Superior temporal gyrus (tissue), 1 donor: ENCODE measurements around the gene RNF2.
"Not testable (repeated sequence)": the region's sequence is repeated elsewhere in the genome, so short reads cannot be mapped to it uniquely, and the experiment has no call there.

Experiments
- DNase-seq: peaks from one replicate; pipeline ENCODE4 v3.0.0-alpha.2; 2016; ENCODE audit errors: extremely low spot score

RNF2 gene

DNA sequence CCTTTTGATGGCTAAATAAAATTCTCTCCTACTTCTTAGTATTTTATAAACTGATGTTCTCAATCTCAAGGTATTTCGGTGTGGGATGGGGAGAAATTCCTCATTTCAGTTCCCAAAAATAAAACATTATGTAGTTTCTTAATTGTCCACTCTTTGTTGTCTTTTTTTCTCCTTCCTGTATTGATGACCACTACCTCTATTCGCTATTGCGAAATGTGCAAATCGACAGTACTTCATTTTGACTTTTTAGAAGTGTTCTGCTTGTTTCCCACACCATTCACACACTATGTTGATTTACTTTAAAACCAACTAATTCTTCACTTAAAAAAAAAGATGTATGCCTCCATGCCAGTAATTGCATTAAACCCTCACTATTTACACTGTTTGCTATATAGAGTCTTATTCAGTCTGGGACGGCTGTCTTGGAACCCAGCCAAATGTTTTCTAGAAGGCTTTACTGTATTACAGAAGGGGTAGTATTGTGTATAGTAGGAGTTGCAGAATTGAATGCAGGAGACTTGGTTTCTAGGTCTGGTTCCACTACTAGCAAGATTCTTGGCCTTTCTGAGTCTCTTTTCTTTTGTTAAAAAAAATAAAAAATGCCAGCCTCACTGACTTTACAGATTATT is 5.6 kb downstream of the RNF2 start:
- no peak for DNase-seq

DNA sequence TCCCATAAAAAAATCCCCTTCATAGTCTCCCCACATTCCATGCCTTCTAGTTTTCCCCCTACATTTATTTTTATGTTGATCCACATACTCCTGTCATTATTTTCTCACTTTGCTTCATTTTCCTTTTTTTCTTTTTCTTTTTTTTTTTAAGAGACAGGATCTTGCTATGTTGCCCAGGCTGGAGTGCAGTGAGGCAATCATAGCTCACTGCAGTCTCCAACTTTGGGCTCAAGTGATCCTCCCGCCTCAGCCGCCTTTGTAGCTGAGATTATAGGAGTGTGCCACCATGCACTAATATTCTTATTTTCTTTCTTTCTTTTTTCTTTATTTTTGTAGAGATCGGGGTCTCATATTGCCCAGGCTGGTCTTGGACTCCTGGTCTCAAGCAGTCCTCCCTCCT is 7.8 kb downstream of the RNF2 start:
- no peak for DNase-seq

DNA sequence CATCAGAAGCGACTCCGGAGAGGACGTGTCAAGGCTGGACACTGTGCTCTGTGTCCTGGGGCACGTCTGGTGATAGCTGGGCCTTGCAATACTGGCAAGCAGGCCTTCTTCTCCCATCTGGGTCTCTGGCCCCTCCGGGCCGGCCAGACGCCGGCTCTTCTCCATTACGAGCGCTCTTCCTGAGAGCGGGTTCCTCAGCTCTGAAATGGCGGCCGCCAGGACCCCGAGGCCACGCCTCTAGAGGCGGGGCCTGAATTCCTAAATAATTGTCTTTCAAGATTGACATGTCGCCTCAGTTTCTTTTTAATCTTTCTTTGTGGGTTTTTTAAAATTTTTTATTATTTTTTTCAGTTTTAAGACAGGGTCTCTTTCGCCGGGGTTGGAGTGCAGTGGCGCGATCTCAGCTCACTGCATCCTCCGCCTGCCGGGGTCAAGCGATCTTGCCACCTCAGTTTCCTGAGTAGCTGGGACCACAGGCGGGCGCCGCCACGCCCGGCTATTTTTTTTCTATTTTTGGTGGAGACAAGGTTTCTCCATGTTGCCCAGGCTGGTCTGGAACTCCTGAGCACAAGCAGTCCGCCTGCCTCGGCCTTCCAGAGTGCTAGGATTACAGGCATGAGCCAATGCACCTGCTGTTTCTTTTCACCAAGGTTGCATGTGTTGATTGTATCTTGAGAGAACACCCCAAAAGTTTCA is 9.2 kb downstream of the RNF2 start:
- no peak for DNase-seq

DNA sequence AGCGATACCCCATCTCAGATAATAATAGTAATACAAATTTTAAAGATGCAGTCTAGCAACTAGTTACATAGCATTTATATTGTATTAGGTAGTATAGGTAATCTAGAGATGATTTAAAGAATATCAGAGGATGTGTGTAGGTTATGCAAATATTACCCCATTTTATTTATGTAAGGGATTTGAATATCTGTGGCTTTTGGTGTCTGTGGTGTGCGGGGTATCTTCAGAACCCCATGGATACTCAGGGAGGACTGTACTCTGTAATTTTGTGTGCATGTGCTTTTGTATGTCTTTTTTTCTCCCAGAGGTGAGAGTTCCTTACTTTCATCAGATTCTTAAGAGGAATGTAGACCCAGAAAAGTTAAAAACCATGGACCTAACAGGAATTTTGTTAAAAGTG is 12.8 kb downstream of the RNF2 start:
- no peak for DNase-seq

DNA sequence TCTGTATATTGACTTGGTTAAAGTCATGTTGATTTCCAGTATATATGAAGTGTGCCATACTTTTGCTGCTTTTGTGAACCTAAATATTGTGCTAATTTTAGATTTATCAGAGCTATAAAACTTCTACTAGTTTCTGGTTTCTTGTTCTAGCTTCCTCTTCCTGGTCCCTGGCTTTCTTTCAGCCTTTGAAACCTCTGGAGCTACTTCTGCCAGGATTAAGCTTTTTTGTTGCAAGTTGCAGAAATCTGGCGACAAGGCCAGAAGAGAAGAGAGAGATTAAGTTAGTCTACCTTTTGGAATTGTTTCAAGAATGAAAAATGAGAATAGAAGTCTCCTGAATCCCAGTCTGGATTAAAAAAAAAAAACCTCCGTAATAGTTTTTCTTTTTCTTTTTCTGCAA is 13.5 kb downstream of the RNF2 start:
- DNase-seq = no peak

DNA sequence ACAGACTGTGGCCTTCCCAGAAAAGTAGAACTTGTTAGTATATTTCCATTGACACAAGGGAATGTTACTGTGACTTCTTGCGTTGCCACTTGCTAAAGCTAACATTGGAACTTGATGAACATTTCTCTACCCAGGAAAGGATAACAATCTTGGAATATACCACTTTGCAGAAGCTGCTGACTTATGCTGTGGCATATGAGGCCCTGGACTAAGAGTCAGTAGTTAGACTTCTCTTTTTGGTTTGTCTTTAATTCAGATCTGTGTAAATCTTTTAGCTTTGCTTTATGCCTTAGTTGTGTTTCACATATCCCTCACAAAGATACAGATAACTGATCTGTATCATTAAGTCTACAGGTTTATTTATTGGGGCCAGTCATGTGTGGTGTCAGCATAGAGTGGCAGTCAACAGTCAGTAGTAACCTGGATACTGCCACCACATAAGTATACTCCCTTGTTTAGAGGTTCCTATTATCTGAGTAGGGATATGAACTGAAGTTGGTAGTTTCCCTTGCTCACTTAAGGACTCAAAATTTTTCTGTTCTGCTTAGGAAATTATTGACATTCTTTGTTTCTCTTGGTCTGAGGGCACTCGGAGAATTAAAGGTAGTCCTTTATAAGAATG is 14.7 kb downstream of the RNF2 start:
- DNase-seq = no peak

DNA sequence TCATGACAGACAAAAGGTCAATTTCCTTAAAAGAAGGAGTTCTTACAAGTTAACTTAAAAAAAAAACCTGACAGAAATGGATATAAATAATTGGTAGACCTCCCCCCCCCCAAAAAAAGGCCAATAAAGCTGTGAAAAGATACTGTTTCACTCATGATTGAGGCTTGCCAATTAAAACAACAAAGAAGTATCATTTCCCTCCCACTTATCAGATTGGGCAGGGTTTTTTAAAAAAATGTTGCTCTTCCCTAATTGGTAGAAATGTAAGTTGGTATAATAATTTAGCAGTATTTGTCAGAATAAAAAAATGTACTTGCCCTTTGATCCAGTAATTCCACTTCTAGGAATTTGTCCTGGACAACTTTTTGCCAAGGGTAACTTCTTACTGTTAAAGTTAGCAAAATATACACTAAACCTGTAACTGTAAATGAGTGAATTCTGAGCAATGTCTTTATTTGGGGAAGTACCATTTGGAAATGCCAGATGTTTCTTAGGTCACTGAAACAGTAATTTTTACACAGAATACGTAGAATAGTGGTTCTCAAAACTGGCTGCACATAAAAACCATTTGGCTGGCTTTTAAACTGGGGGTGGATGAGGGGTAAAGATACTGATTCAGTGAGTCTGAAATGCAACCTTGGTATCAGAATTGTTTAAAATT is 17.5 kb downstream of the RNF2 start:
- no peak for DNase-seq

DNA sequence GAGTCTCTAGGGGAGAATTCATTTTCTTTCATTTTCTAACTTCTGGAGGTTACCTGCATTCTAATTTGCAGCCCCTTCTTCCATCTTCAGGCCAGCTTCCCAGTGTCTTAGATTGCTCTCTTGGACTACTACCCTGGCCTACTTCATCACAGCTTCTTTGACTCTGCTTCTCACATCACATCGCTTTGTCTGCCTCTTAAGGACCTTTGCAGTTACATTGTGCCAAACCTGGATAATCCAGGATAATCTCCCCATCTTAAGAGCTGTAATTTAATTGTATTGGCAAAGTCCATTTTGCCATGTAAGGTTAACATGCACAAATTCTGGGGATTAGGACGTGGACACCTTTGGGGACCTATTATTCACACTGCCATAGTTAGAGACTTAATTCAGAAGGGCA is 18.4 kb downstream of the RNF2 start:
- DNase-seq = no peak

DNA sequence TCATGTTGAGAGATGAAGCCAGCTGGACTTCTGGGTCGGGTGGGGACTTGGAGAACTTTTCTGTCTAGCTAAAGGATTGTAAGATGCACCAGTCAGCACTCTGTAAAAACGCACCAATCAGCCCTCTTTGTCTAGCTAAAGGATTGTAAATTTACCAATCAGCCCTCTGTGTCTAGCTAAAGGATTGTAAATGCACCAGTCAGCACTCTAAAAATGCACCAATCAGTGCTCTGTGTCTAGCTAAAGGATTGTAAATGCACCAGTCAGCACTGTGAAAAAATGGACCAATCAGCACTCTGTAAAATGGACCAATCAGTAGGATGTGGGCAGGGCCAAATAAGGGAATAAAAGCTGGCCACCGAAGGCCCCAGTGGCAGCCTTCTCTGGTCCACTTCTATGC is 19.6 kb downstream of the RNF2 start:
- DNase-seq = not testable (repeated sequence)

DNA sequence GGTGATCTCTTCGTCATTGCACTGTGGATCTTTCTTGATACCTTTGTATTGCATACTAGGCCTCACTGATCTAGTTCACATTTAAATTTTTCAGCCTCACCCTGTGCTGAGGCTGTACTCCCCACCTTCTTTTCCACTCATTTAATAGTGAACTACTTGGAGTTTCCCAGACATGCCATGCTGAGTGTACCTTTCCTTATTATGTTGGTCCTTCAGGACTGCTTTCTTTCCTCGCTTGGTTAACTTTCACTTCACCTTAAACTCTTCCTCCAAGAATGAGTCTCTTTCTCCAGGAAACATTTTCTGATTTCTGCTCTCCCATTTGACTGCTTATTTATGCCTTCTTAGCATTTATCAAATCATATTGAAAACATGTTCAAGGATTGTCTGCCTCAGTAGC is 20.8 kb downstream of the RNF2 start:
- DNase-seq = no peak

DNA sequence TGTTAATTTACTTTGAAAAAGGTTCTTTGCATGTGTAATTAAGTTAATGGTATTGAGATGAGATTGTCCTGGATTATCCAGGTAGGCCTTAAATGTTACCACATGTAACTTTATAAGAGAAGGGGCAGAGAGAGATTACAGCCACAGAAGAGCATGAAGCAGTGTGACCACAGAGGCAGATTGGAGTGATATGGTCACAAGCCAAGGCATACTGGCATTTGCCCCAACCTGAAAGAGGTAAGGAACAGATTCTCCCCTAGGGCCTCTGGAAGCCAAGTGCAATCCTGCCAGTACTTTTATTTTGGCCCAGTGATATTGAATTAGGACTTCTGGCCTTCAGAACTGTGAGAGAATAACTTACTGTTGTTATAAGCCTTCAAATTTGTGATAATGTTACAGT is 23.0 kb downstream of the RNF2 start:
- no peak for DNase-seq

DNA sequence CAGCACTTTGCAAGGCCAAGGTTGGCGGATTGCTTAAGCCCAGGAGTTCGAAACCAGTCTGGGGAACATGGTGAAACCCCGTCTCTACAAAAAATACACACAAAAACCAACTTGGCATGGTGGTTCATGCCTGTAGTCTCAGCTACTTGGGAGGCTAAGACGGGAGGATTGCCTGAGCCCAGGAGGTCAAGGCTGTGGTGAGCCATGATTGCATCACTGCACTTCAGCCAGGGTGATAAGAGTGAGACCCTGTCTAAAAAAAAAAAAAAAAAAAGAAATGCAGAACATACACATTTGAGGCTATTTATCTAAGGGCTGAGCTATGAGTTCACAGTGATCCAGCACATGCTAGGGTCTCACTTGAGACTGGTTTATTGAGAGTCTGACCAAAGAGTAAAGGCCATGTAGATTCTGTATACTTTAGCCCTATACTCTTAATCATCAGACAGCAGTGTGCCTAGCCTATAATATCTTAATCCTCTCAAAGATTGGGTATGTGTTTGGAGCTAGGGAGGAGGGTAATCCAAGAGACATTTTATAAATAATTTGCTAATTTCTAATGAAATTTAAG is 23.9 kb downstream of the RNF2 start:
- DNase-seq = no peak

DNA sequence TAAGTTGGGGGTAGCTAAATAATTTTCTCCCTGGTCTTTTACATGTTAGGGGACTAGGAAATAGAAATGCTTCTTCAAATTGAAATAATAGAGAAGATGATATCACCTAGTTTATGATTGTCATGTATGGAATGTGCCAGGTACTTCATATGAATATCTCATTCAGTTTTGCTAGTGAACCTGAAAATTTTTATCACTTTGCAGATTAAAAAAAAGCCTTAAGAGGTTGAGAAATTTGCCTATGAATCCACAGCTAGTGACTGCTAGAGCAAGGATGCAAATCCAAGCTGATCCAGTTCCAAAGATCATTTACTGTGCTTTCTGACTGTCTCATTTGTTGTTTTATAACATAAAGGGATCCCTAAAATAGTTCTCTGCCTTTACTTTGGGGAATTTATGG is 24.7 kb downstream of the RNF2 start:
- no peak for DNase-seq

DNA sequence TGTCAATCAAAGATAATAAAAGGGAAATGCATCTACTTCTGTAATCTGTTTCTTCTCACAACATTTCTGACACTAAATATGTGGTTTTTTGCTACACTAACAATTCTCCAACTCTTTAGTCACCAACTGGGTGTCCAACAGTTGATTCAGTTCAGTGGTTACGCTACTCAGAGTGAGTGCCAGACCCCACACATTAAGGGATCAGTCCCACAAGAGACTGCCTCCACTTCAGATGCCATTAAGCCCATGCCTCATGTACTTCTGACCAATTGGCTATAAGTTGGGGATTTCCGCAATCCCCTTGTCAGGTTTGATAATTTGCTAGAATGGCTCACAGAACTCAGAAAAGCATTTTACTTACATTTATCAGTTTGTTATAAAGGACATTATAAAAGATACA is 28.4 kb downstream of the RNF2 start:
- DNase-seq = no peak

DNA sequence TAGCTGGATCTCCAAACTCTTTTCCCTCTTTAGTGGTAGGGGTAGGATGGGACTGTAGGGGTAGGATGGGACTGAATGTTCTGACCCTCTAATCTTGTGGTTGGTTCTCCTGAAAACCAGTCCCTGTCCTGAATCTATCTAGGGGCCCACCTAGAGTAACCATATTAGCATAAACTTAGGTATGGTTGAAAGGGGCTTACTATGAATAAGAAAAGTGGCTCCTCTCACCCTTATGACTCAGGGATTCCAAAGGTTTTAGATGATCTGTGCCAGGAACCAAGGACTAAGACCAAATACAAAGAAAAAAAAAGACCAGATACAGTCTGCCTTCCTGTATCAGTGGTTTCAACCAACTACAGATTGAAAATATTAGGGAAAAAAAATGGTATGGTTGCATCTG is 28.9 kb downstream of the RNF2 start:
- DNase-seq = no peak

DNA sequence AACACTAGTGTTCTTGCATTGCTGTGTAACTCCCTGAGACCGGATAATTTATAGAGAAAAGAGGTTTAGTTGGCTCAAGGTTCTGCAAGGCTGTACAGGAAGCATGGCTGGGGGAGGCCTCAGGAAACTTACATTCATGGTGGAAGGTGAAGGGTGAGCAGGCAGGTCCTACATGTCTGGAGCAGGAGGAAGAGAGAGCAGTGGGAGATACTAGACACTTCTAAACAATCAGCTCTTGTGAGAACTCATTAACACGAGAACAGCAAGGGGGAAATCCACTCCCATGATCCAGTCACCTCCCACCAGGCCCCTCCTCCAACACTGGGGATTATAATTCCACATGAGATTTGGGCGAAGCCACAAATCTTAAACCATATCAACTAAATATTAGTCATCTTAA is 30.1 kb downstream of the RNF2 start:
- DNase-seq = no peak

DNA sequence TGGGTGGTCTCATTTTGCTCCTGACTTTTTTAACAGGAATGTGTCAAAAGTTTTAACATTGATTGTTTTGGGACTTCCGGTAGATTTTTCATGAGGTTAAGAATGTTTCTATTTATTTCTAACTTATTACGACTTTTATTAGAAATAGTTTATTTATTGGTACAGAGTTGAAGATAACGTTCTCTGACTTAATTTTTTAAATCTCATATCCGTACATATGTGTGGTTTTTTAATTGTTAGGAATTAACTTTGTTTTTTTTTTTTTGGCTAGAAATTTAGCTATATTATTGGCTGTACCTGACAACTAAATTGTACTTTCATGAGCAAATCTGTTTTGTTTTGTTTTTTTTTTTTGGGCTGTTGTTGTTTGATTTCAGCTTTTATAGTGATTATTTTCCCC is 32.0 kb downstream of the RNF2 start:
- no peak for DNase-seq

DNA sequence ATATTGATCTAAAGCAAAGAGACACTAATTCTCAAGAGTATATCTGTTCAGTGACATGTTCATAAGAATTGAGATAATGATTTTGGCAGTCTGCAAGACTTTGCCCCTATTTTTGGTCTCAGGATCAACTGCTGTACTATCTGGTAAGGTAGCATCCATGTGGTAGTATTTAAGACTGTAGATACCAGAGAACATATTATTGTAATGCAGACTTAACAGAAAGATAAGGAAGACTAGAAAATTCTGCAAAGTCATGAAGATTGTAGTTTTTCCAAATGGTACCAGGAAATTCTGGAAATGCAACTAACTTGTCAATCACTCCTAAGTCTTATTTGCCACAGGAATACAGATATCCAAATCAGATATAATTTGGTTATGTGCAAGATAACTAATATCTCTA is 35.1 kb downstream of the RNF2 start:
- DNase-seq = no peak

DNA sequence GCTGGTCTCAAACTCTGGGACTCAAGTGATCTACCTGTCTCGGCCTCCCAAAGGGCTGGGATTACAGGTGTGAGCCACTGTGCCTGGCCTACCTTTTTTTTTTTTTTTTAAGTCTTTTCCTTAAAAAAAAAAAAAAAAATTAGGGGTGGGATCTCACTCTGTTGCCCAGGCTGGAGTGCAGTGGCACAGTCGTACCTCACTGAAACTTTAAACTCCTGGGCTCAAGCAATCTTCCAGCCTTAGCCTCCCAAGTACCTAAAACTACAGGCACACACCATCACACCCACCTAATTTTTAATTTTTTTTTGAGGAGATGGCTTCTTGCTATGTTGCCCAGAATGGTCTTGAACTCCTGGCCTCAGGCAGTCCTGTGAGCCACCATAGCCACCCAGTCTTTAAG is 38.5 kb downstream of the RNF2 start:
- no peak for DNase-seq

DNA sequence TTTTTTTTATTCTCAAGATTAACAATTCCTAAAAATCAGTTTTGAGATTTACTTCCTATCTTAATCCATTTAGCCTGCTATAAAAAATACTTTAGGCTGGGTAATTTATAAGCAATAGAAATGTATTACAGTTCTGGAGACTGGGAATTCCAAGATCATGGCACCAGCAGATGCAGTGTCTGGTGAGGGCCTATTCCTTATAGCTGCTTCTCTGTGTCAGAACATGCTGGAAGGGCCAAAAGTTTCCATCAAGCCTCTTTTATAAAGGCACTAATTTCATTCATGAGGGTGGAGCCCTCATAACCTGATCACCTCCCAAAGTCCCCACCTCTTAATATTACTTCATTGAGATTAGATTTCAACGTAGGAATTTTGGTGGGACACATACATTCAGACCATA is 41.7 kb downstream of the RNF2 start:
- DNase-seq = no peak

DNA sequence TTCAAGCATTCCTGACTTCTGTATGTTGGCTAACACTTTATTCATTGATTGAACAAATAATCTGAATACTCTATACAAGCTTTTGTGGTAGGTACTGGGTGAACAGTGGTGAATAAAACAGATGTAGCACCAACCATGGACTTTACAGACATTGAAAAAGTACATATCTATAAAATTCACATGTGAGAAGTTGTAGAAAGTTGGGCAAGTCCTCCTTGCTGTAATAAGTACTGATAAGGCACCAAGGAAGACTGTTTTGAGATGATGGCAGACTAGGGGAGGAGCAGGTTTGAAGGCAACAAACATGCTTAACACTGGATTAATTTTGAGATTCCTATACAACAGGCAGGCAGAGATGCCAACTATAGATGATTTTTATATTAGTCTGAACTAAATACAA is 42.4 kb downstream of the RNF2 start:
- no peak for DNase-seq

DNA sequence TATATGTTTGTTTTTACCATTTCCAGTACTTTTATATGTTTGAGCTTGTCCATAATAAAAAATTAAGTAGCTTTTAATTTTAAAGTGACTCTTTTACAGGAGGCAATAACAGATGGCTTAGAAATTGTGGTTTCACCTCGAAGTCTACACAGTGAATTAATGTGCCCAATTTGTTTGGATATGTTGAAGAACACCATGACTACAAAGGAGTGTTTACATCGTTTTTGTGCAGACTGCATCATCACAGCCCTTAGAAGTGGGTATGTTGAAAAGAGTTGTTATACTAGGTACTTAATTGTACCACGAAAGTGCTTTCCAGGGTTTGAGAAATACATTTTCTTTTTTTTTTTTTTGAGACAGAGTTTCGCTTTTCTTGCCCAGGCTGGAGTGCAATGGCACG is 46.1 kb downstream of the RNF2 start:
- DNase-seq = no peak

DNA sequence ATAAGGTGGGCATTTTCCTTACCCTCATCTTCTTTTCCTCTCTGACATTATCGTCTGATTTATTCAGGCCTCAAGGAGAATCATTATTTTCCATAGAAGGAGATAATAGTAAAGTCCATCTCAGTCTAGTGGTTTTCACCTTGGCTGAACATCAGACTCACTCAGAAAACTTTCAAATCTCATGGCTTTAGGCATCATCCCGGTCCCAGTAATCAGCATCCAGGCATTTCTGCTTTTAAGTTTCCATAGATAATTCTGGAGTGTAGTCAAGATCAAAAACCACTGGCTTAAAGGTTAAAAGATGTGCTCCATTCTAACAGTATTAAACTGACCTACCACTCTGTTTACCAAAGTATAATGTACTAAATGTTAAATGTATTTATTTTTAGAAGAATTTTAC is 49.4 kb downstream of the RNF2 start:
- no peak for DNase-seq
